HT-29 (cell line): Measurements from ENCODE around the gene POLR2J3. TPM values are rescaled to one million over a fixed set of nuclear protein-coding genes. Genes with fewer than 3 reads are reported as not detected.
"Not testable (repeated sequence)": the region's sequence is repeated elsewhere in the genome, so short reads cannot be mapped to it uniquely, and the experiment has no call there.

Experiments used
- DNase-seq: peaks from one replicate; pipeline ENCODE4 v3.0.0-alpha.2; 2015; ENCODE audit warnings: low spot score
- total RNA-seq: library from RNA; depleted of rRNA; stranded (reverse); fragments of >200 nt; shearing (Covaris generic); gene quantifications from 2 replicates; pipeline ENCODE4 v1.2.3, GENCODE V29; 2014; rRNA removed

Gene POLR2J3
- total RNA-seq, 1 experiment from 2014 or later: 38.6 TPM

DNA sequence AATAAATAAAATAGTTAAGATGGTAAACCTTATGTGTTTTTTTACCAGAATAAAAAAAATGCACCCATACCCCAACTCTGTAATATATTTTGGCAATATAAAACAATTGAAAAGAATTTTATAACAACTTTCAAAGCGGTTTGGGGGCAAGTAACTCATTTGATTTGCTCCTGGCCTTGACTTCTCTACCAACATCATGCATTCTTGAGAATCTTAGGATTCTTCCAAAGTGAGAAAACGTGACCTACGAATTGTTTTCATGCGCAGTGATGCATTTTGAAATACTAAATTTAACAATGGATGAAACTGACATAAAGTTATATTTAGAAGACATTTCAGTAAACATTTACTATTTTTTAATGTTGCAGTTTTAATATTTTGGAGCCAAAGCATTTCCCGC, 51.6 kb downstream of the POLR2J3 start:
- DNase-seq: not testable (repeated sequence)

DNA sequence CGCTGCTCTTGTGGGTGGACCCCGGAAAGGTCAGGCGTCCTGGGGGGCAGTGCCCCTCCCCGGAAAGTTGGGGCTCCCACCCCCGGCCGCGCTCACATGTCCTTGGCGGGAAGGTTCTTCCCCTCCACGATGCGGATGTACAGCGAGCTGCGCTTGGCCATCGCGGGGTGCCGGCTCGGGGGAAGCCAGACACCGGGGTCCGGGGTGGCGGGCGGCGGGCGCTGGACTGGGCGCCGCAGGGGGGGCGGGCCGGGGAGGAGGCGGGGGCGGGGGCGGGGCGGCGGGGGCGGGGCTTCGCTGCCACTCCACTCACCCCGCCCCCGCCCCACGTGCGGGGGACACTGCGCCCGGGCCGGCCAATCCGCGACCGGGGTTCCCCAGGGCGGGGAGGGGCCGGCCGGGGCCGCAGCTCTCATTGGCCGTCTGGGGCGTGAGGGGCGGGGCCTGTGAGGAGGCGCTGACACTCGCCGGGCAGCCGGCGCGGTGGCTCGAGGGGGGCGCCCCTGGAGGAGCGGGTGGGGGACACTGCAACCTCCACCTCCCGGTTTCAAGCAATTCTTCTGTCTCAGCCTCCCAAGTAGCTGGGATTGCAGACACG, 54.7 kb downstream of the POLR2J3 start, which contains the start of gene RASA4B:
Gene RASA4B (minus strand): TSS at position 228 of the 598 bp plus-strand sequence. CDS start 67 bp downstream, at position 161.
- DNase-seq: not testable (repeated sequence)

Other genes with a start within 250 kb of the POLR2J3 start
- gene SPDYE6, start 216.1 kb downstream of the POLR2J3 start, total RNA-seq: not detected in 2 replicates
- 34.8 and 38.8 TPM in 2 replicates for gene PRKRIP1, start 176.2 kb downstream of the POLR2J3 start, total RNA-seq
- 37.4 and 39.8 TPM in 2 replicates for gene ORAI2, start 139.0 kb downstream of the POLR2J3 start, total RNA-seq
- gene ALKBH4, start 107.7 kb downstream of the POLR2J3 start, total RNA-seq: 31.5 and 36.5 TPM in 2 replicates
- 73.6 and 81.2 TPM in 2 replicates for gene LRWD1, start 107.6 kb downstream of the POLR2J3 start, total RNA-seq
- gene POLR2J, start 93.7 kb downstream of the POLR2J3 start, total RNA-seq: 96.9 and 101 TPM in 2 replicates
- gene RASA4B, start 54.8 kb downstream of the POLR2J3 start, total RNA-seq: 7.4 and 13.9 TPM in 2 replicates
- 11.1 and 15.2 TPM in 2 replicates for gene UPK3BL2, start 28.9 kb downstream of the POLR2J3 start, total RNA-seq
- not detected in 2 replicates for gene SPDYE2, start 21.4 kb downstream of the POLR2J3 start, total RNA-seq
- gene RASA4, start 44.2 kb upstream of the POLR2J3 start, total RNA-seq: 26.0 and 43.0 TPM in 2 replicates
- gene UPK3BL1, start 70.2 kb upstream of the POLR2J3 start, total RNA-seq: 39.8 and 44.1 TPM in 2 replicates
- not detected in 2 replicates for gene SPDYE2B, start 77.7 kb upstream of the POLR2J3 start, total RNA-seq
- 2.8 and 4.2 TPM in 2 replicates for gene POLR2J2, start 99.1 kb upstream of the POLR2J3 start, total RNA-seq
- gene FAM185A, start 176.4 kb upstream of the POLR2J3 start, total RNA-seq: 12.0 and 19.6 TPM in 2 replicates